Esophagus squamous epithelium (tissue), 4 donors: ENCODE results near the gene GYG1.

Experiments used
- POLR2A ChIP-seq, 4 donors: fragments of 450-650 bp; IDR thresholded peaks; one replicate each; pipeline ENCODE4 v1.6.1; 2017; ENCODE audit warnings: antibody characterized with exemption in 4 of 4, mild to moderate bottlenecking in 4 of 4, moderate library complexity in 3 of 4
- TF ChIP-seq, protein P1 (sequence below), 6 experiments: fragments of 450-650 bp in 4 of 6; fragments of 200-600 bp in 2 of 6; sonication (generic) in 2 of 6; IDR thresholded peaks; one replicate each; pipeline ENCODE4 v1.5.1; 2016 to 2019; ENCODE audit warnings: antibody characterized with exemption in 6 of 6, mild to moderate bottlenecking in 4 of 6, moderate library complexity in 4 of 6

DNA sequence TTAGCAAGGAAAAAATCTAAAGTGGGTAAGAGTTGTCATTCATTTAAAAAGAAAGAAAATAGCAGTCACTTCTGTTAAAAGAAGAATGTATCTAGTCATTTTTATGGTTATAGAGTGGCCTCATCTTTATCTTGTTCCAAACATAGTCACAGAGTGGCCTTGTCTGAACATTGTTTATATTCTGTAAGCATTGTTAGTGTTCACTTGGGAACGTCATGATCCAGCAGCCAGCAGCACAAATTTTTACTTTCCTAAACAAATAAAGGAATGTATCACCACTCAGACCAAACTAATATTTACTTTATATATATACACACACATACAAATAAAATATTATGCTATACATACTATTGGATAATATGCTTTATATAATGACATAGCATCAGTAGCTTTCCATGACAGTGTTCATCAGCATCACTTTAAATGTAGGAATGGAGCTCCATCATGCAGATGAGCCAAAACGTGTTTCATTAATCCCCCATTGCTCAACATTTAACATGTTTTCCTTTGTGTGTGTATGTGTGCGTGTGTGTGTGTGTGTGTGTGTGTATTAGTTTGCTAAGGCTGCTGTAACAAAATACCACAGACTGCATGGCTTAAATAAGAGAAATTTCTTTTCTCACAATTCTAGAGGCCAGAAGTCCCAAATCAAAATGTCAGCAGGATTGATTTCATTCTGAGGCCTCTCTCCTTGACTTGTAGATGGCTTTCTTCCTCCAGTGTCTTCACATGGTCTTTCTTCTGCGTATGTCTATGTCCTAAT lies 39.6 kb upstream of the GYG1 start:
- TF ChIP-seq, protein P1, sequence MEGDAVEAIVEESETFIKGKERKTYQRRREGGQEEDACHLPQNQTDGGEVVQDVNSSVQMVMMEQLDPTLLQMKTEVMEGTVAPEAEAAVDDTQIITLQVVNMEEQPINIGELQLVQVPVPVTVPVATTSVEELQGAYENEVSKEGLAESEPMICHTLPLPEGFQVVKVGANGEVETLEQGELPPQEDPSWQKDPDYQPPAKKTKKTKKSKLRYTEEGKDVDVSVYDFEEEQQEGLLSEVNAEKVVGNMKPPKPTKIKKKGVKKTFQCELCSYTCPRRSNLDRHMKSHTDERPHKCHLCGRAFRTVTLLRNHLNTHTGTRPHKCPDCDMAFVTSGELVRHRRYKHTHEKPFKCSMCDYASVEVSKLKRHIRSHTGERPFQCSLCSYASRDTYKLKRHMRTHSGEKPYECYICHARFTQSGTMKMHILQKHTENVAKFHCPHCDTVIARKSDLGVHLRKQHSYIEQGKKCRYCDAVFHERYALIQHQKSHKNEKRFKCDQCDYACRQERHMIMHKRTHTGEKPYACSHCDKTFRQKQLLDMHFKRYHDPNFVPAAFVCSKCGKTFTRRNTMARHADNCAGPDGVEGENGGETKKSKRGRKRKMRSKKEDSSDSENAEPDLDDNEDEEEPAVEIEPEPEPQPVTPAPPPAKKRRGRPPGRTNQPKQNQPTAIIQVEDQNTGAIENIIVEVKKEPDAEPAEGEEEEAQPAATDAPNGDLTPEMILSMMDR (IDR thresholded peaks at IDR 0.05), result no peak
- no peak for TF ChIP-seq POLR2A (IDR thresholded peaks at IDR 0.05)
